HG03196 (cell line): ENCODE results near the gene EPPIN.

Experiments
- ATAC-seq: cut with Tn5 transposase; IDR thresholded peaks from one replicate; pipeline ENCODE4 v1.9.1; 2021; ENCODE audit not compliant: unreplicated experiment

EPPIN gene

DNA sequence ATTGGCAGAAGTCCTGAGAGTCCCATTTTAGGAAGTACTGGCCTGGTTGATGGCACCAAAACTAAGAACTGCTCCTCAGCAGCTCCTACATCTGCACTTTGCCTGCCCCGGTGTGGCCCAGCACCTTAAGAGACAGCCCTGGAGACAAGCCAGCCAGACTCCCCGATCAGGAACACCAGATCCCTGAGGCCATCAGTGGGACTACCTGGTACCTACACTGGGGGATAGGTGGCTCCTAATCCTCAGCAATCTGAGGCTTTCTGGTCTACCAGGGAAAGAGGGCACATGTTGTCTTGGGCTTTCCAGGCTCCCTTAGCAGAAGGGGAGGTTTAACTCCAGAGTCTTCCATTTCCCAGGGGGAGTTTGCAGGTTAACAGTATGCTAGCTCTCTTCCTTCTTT is 7.8 kb downstream of the EPPIN start, which contains the start of gene WFDC6:
TSS of gene WFDC6 (minus strand) at position 101 of the 400 bp plus-strand sequence. CDS start at position 26, 75 bp downstream.
- ATAC-seq, result no peak

- ATAC-seq, result no peak
These were observed 8.9 kb downstream of the EPPIN start for GRCh38 chr20:45538209-45538799.

DNA sequence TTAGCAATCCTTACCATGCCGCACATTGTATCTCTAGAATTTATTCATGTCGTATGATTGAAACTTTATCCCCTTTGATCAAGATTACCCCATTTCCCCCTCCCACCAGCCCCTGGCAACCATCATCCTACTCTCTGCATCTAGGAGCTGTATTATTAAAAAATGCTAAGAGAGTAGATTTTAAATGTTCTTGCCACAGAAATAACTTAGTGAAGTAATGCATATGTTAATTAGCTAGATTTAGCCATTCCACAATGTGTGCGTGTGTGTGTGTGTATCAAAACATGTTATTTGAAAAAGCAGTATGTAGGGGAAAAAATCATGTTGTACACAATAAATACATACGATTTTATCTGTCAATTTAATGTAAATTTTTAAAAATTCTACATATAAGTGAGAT is 19.9 kb downstream of the EPPIN start:
- no peak for ATAC-seq

DNA sequence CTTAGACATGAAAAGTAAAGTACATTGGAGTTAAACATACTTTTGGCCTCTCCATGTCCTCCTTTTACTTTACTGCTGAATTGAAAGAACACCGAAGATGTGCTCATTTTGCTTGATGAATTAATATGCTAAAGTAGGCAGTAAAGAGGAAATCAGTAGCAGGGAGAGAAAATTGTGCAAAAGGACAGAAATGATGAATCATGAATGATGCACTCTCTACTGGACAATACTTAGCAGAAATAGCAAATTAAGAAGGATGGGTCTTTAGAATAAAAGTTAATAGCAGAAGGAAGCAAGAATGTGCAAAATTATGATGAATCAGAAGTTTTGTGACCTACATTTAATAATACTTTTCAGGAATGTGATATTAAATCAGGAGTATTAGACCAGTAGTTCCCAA is 23.4 kb downstream of the EPPIN start:
- ATAC-seq, result no peak

DNA sequence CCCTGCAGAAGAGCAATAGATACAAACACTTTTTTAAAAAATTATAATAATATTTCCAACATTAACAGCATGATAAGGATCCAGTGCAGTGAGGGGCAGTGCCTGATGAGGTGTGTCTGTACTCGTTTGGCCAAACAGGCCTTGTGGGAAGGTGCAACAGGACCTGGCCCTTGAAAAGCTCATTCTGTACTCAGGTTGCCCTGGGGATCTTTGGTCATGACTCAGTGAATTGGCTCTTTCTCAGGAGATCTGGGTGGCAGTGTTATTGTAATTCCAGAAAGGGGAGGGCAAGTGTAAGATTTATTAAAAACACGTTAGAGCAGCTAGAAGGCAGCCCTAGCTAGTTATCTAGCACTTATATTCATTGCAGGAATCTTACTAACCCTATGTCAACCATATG is 28.9 kb downstream of the EPPIN start:
- ATAC-seq, result no peak

DNA sequence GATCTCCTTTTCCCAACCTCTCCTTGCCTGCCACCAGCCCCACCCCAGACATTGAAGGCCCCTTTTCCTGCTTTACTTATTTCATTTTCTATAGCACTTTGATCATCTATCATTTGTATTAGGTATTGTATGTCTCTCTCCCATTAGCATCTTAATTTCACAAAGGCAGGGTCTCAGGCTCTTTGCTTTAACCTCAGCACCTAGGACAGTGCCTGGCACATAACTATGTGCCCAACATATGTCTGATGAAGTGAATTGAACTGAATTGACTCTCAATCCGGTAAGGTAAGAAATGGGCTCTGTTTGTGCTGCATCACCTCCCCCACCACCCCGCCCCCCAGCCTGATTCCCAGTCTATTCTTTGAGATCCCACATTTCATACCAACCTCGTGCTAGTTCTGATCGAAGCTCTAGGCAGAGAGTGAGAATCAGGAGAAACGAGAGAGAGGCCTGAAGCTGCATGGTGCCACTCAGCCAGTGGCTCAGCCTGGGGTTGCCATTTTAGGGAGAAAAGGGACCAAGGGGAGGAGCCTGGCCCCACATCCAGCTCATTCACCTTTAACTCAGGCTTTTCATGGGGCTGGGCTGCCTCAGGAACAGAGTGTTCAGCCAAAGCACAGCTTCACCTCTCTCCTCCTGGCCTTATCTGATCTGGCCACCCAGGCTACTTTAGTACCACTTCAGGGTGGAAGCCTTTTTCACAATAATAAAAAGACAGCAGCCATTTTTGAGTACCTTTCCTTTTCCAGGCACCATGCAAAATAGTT is 31.9 kb downstream of the EPPIN start, which contains the start of gene SPINT3:
TSS of gene SPINT3 (minus strand) at position 476 of the 767 bp plus-strand sequence. CDS start at position 462, 14 bp downstream.
- ATAC-seq, result no peak

DNA sequence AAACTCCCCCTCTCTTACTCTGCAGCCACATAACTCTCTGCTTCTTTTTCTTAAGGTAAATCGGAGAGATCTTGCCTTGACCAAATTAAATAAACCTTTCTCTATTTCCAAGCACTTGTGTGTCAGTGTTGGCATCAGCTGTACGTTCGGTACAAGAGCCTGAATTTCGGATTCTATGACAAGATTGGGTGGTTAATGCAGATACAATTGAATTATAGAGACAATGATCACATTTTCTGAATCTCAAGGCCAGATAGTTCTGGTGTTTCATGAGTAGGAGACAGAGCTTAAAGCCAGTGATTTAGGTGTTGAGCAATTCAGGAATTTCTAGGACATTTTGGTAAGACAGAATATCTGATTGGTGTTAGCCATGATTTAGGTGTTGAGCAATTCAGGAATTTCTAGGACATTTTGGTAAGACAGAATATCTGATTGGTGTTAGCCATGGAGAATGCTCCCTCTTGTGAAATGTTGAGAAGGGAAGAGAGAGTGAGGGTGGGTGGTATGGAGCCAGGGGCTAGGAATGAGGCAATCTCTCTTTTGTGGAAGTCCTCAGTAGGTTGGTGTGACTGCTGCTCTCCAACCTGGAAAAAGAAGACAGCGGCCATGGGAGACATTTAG is 36.8 kb downstream of the EPPIN start:
- ATAC-seq, result no peak

DNA sequence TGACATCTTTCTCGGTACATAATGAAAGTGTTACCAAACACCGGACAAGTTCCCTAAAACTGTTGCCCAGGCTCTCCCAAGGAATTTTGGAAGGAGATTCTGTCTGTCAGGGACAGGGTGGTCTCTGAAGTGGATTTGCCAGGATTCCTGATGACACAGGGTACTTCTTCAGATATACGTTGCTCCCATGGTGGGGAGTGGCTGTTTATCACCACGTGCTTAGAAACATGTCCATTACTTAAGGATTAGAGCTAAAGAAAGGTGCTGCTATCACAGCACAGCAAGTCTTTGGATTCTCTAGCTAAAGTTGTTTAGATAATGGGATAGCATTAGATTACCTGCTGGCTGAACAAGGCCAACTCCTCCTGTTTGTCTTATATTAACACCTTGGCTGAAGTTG is 38.1 kb downstream of the EPPIN start:
- no peak for ATAC-seq

DNA sequence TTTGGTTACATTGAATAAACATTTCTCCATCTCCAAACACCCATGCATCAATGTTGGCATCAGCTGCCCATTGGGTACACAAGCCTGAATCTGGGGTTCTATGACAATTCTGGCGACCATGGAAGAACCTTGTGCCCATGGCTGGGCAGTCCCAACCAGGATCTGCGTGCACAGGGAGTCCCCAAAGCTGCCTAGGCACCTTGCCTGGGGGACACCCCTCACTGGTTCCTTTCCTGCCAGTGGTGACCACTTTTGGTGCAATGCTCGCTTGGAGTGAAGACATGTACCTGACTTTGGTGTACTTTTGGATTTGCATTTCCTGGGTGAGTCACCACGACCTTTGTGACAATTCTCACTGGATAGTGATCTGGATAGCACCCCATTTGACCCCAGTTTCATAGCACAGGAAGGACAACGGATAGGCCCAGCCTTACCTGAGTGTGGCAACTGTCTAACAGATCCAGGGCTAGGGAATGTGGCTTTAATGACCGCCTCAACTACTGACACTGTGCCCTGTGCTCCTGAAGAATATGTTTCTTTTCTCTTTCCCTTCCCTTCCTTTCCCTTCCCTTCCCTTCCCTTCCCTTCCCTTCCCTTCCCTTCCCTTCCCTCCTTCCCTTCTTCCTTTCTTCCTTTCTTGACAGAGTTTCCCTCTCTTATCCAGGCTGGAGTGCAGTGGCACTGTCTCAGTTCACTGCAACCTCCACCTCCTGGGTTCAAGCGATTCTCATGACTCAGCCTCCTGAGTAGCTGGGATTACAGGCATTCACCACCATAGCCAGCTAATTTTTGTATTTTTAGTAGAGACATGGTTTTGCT is 38.9 kb downstream of the EPPIN start:
- ATAC-seq, result no peak

DNA sequence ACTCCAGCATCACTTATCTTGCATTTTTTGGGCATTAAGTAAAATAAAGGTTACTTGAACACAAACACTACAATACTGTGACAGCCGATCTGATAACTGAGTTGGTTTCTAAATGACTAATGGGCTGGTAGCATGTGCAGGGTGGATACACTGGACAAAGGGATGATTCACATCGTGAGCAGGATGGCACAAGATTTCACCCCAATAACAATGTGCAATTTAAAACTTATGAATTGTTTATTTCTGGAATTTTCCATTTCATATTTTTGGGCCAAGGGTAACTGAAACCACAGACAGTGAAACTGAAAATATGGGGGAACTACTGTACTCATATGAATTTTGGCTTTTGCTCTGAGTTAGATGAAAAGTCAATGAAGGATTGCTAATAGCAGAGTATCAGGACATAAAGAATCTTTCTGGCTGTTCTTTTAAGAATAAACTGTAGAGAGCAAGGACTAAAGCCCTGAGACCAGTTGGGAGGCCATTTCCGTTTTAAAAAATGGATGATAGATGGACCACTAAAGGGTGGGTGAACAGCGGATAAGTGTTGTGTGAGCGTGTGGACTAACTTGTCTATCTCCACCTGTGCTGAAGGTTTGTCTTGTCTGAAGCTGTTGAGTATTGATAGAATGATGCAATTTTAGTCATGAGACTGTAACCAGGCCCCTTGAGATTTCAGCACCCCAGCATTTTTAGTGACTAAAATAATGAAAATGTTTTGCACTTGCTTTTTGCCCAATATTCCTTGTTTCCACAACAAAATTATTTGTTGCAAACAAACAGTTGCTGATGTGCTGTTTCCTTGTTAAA is 40.0 kb downstream of the EPPIN start:
- ATAC-seq, result no peak

DNA sequence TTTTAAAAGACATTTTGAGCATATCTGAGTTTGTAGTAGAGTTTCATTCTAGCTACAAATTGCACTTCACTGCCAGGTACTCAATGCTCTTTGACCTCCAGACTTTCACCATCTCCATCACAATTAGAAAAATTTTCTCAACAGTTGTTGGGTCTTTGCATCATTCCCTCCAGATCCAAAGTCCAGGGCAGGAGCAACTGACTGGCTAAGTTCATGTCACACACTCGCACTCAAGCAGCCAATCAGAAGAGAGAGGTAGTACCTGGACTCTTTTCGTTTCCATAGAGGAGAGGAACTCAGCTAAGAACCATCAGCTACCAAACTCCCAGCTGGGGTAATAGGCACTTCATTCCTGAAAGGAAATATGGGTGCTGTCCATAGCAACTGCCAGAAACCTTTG is 40.8 kb downstream of the EPPIN start:
- ATAC-seq, result no peak

- ATAC-seq, result no peak
These were observed 43.8 kb downstream of the EPPIN start for GRCh38 chr20:45503403-45503802.

DNA sequence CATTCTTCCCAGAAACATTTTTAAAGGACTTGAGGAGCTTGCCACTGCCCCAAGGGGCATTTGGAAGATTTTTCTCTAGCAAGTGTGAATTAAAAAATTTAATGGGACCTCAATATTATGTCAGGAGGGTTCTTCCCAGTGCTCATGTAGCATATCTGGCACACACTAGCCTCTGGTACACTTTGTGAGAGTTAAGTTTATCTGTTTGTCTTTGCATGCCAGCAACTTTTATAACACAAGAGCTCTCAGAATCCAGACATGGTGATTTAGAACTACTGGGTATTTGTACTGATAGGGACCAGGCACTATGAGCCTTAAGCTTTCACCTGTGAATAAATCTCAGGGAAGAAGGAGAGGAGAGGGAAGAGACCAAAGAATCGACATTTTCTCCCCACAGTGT is 44.6 kb downstream of the EPPIN start:
- ATAC-seq, result no peak

- no peak for ATAC-seq
These were observed 45.6 kb downstream of the EPPIN start for GRCh38 chr20:45501600-45501999.

- no peak for ATAC-seq
These were observed 47.2 kb downstream of the EPPIN start for GRCh38 chr20:45500022-45500421.

GRCh38 chr20:45497971-45498494 is 49.2 kb downstream of the EPPIN start:
- no peak for ATAC-seq

DNA sequence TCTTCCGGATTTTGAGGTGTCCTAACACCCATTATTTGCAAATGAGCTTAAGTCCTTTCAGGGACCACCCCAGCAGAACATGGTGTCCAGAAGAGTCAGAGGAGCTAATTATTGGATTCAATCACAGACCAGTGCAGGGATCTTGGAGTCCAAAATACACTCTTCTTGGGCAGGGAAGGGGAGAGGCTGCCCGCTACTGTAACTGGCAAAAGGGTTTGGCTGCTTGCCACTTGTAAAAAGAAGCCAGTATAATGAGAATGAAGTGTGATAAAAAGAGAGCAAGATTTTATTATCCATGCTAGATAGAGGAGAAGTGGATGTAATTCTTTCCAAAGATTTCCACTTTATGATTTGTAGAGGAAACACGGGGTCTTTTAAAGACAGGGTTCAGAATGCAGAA is 51.0 kb downstream of the EPPIN start:
- no peak for ATAC-seq

DNA sequence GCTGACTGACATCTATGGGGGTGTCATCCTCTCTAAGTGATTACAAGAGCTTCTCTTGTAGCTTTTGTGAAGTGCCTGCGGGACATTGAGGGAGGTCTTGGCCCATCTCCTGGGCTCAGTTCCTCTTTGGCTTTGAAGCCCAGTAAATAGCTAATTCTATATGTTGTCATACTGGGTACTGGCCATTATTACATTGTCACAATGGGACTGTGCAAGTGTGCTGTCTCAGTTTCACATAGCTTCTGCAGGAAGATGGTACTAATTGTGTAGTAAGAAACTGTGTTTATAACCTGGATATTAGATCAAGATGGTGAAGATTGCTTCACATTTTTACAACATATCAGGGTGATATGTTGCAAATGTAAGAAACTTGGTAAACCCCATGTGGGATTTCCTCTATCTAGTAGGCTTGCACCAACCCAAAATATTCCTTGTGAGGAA is 51.7 kb downstream of the EPPIN start:
- ATAC-seq, result no peak
